GM21529 (cell line): ENCODE data around the gene KLC4.

Source experiments
- ATAC-seq: cut with Tn5 transposase; IDR thresholded peaks from one replicate; pipeline ENCODE4 v1.9.1; 2021; ENCODE audit not compliant: unreplicated experiment

Gene KLC4

GRCh38 chr6:43120944-43121913, 61.8 kb downstream of the KLC4 start:
- no peak for ATAC-seq

DNA sequence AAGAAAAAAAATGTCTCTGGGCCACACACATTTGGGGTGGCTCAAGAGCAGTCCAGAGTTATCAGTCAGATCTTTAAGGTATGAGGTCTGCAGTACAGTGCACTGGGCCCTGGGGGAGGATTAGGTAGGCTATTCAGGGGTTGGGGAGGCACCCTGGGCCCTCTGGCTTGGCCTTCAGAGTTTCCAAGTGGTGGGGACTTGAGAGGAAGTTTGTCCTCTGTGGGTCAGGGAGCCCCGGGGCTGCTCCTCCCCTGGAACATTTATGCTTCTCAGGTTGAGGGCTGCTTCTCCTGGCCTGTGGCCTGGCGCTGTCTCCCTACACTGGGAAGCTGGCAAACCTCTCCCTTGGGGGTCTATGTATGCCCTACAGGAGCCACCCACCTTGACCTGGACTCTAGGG, 62.7 kb downstream of the KLC4 start:
- ATAC-seq = no peak

GRCh38 chr6:43123461-43124314, 64.3 kb downstream of the KLC4 start:
- ATAC-seq = no peak

GRCh38 chr6:43124481-43124880, 65.0 kb downstream of the KLC4 start:
- ATAC-seq = no peak
